HEK293T (cell line): ENCODE data around the gene LMX1A.

Experiments
- FOXK2 ChIP-seq: fragments of 450-650 bp; IDR thresholded peaks from 2 replicates; pipeline ENCODE4 v1.6.1; 2016; ENCODE audit warnings: mild to moderate bottlenecking
- SP1 ChIP-seq: fragments of 450-650 bp; IDR thresholded peaks from 2 replicates; pipeline ENCODE4 v1.6.1; 2017
- TF ChIP-seq, protein P1 (sequence below): fragments of 450-650 bp; IDR thresholded peaks from 2 replicates; pipeline ENCODE4 v1.6.1; 2016

DNA sequence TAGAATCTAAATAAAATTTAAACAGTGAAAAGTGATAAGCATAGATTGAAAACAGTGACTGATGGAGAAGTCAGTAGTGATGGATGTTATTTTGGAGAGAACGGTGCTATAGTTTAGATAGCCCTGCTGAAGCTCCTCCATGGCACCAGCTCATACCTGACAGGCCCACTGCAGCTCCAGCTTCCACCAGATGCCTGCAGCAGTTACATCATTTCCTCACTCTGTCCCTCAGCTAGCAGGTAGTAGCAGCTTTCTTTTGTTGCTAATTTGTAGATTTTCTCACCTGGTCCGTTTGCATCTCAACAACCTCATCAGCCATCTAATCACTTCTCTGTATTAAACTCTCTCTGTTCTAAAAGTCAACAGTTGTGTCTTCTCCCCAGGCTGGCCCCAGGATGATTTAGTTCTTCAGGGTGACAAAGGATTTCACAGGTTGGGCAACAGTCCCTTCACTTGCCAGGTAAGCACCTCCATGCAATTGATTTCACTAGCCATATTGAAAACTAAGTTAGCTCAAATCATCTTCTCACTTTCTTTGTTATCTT, 128.3 kb downstream of the LMX1A start:
- TF ChIP-seq SP1 (no peak), FOXK2 (no peak)
- TF ChIP-seq, protein P1, sequence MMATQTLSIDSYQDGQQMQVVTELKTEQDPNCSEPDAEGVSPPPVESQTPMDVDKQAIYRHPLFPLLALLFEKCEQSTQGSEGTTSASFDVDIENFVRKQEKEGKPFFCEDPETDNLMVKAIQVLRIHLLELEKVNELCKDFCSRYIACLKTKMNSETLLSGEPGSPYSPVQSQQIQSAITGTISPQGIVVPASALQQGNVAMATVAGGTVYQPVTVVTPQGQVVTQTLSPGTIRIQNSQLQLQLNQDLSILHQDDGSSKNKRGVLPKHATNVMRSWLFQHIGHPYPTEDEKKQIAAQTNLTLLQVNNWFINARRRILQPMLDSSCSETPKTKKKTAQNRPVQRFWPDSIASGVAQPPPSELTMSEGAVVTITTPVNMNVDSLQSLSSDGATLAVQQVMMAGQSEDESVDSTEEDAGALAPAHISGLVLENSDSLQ: no peak
